DMS114 treated with DMSO at 0.1 percent for 48 hours (cell line): ENCODE results near the gene LRRC41.

Experiments
- DNase-seq: peaks from one replicate; lab custom pipeline; 2025; ENCODE audit not compliant: unreplicated experiment; lab: John Stamatoyannopoulos, UW

Gene LRRC41

DNA sequence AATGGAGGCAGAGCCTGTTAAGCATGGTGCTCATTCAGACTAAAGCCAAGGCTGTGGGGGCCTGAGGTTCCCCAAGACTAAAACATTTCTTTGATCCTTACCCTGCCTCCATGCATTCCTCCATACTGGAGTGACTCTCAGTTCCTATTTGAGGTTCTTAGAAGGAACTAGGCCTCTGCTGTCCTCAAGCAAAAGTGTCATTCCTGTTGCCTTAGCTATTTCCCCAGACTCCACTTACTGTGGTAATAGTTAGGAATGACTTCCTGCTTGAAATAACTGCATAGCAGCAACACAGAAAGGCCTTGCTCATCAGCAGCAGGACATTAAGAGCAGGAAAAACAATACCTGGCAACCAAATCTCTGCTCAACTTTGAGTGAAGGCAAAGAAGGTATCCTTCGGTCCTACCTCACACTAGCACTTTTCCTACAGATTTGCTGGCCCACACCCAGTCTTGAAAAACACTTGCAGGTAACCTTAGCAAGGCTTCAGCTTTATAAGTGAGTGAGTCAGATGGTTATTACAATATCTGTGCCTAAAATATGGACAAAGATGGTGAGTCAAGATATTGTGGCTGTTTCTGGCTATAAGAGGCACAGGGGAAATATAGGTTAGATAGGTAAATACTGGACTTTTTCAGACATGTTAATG, 14.8 kb downstream of the LRRC41 start:
- no peak for DNase-seq

DNA sequence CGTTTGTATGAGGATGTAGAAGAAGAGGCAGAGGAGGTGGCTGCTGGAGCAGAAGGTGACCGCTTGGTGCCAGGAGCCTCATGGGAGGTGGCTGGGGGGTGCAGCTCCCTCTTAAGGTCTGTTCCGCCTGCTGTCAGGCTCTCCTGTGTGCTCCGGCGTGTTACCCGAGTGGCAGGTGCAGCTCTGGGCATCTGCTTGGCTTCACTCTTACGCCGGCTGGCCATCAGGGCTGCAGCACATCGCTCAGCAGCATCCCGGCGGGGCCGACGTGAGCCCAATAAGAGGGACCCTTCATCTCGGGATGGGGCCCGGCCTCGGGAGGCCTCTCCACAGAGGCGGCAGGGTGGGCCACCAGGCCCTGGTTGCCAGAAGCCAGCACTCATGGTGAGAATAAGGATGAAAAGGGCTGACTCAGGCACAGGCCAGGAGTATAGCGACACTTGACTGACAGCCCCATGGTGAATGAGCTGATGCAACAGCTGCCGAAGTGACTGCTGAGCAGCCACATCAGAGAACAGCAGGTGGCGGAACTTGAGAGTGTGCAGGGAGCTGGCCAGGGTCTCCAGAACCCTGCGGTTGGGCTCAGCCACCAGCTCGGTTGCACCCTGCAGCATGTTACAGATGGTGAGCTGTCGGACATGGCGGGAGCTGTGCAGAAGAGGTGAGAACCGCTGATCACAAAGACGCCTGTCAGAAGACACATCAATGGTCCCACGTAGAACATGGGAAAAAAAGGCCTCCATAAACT, 17.5 kb downstream of the LRRC41 start:
- no peak for DNase-seq

DNA sequence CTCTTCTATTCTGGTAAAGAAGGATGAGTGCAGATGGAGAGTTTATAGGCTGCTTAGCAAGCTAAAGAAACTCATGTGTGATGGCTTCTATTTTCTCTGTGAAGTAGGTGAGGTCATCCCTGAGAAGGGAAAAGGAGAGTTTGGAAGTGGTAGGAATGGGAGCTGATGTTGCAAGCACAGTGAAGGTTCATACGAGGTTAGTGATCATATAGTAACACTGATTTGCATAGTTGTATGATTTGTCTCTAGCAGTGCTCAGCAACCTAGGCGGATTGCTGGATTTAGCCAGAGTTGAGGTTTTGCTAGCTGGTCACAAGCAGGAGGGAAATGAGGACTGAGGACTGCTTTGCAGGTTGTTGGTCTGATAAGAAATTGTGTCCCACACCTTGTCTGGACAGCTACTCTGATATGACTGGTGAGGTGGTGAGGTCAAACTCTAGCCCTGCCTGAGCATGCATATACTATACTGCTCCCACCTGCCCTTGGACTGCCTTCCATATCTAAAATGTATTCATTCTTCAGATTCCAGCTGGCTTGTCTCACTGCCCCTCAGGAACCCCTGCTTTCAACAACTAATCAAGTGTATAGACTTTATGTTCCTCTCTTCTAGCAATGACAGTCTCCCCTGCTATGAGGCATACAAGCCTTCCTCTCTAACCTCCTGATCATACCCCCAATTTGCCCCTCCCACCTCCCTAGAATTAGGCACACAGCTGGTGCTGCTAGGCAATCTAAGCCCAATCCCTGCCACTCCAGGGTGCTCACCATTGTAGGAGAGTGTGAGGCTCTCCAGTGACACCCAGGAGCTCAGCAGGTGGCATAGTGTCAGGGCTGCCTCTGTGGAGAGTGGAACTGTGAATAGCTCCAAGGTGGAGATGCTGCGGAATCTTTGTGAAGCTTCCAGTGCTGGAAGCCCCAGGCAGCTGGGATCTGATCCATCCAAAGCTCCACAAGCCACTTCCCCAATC, 18.5 kb downstream of the LRRC41 start:
- no peak for DNase-seq

DNA sequence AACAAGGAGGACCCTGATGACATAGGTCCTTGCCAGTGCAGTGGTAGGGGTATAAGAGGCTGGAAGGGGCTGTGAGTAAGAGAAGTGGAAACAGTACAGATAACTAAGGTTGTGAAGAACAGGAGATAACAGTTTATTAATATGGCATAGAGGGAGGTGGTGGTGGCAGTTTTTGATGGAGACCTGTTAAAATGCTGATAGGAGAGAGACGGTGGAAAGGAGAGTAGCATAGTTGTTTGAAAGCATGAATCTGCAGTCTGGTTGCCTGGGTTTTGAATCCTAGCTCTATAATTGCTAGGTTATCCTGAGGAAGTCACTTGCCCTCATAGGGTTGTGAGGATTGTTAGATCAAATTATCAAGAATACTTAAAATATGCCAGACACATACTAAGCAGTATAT, 19.4 kb downstream of the LRRC41 start:
- no peak for DNase-seq

DNA sequence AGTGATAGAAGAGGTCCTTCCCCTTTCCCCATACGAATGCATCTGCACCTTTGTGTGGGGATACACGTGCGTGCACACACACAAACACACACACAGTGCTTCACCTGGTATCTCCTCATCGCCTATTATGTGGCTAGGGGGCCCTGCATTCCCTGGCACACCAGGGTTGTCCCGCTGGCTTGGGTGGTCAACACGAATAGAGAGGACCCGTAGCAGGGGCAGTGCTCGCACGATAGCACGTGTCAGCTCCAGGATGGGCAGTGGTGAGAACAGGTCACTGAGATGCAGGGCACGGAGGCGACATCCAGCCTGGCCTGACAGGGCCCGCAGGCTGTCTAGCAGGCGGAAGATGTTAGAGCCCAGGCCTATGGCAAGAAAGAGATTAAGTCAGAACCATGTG, 22.4 kb downstream of the LRRC41 start:
- DNase-seq, result no peak

DNA sequence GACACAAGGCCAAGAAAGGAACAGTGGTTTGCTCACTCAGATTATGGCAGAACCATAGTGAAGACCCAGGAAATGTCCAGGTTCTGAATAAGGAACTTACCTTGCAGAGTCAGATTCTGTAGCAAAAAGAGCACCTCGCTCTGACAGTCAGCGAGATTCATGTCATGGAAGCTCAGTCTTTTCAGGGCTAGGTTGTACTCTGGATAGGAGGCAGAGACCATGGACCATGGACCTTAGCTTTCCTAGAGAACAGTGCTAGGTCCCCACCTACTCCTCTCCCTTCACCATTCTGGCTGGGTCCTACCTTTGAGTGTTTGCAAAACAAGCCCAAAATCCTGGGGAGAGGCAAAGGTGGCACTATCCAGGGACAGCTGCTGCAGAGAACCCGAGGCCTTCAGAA, 23.3 kb downstream of the LRRC41 start:
- DNase-seq, result no peak

DNA sequence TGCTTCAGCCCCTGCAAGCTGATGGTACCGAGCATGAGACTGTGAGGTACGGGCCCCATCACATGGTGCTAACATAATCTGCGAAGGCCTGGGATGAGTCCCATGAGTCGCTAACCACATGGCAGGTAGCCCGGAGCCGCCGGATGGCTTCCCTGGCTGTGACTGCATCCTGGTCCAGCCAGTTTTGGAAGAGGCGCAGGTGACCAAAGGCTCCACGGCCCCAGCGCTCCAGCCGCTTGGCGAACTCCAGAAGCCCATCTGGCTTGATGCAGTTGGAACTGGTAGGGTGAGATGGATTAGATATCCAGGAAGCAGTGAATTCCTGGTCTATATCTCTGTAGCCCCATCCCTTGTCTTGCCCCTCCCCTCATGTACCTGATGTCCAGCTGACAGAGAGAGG, 24.6 kb downstream of the LRRC41 start:
- no peak for DNase-seq

DNA sequence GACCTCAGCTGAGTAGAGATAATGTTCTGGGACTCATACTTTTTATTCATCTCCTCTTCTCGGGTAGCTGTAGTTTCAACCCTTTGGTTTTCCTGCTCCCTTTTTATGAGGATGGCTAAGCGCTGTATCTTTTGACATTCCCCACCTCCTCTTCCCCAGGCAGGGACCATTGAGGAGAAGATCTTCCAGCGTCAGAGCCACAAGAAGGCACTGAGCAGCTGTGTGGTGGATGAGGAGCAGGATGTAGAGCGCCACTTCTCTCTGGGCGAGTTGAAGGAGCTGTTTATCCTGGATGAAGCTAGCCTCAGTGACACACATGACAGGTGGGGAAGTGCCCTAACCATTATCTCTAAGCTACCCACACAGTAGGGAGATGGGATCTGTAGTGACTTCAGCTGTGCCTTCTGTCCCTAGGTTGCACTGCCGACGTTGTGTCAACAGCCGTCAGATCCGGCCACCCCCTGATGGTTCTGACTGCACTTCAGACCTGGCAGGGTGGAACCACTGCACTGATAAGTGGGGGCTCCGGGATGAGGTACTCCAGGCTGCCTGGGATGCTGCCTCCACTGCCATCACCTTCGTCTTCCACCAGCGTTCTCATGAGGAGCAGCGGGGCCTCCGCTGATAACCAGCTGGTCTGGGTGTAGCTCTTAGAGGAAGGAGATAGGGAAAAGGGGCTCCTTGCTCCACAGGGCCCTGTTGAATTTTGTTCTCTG, 25.6 kb downstream of the LRRC41 start:
- DNase-seq, result no peak

DNA sequence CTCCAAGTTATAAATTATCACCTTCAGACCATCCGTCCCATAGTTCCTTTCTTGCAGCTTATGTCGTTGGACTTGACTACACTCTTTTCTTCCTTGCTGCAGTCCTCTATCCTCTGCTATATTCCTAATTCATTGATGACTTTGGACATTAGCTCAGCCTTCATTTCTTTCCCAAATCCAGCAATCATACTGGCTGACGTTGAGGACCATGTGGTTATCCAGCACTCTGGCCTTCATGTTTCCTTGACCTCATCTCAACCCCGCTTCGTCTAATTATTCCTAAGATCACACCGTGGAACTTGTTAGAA, 28.4 kb downstream of the LRRC41 start:
- DNase-seq, result no peak

DNA sequence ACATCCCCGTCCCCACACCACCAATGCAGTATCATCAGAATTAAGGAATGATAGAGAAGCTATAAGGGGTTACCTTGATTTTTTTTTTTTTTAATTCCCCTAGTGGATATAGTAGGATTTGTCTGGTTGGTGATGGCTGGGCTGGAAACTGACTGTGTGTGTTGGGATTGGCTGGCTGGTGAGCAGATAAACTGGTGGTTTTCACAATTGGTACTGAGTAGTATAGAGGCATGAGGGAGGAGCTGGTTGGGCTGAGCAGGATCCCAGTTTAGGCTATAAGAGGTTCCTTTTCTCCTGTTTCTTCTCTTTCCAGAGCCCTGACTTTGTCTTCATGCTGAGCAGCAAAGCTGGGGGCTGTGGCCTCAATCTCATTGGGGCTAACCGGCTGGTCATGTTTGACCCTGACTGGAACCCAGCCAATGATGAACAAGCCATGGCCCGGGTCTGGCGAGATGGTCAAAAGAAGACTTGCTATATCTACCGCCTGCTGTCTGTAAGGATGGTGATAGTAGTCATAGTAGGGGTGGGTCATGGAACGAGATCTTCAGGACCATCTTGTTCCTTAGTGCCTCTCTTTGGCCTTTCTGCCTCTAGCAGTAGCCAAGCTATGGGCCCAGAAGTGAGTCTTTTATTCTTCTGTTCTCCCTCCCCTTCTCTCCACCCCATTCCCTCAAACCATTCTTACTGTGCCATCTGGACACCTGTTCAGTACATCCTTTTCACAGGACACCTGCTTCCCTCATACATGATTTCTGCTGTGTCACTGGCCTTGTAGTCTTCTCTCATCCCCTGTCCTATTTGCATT, 29.0 kb downstream of the LRRC41 start:
- DNase-seq, result no peak

DNA sequence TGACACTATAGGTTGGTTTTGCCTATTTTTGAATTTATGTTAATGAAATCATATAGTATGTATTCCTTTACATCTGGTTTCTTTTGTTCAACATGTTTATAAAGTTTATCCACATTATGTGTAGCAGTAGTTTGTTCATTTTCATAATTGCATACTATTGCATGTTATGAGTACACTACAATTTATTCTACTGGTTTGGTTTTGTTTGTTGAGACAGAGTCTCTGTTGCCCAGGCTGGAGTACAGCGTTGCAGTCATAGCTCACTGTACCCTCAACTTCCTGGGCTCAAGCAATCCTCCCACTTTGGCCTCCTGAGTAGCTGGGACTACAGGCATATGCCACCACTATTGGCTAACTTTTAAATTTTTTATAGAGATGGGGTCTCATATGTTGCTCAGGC, 34.8 kb downstream of the LRRC41 start:
- no peak for DNase-seq

DNA sequence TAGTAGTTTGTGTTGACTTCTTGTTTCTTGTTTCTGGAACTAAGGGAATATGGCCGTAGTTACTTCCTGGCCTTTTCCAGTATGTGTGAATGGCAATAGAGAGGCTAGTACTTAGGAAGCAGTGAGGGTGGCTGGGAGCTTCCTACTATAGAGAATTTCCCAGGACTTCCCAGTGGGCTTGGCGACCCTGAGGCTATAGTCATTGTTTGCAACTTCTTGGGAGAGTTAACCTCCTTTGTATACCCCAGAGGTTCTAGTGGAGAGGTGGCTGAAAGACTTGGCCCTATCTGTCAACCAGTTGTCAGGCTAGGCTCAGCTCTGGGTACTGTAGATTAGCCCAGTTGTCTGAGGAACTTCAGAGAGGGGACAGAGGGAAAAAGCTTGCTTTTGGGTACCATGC, 40.3 kb downstream of the LRRC41 start:
- no peak for DNase-seq

DNA sequence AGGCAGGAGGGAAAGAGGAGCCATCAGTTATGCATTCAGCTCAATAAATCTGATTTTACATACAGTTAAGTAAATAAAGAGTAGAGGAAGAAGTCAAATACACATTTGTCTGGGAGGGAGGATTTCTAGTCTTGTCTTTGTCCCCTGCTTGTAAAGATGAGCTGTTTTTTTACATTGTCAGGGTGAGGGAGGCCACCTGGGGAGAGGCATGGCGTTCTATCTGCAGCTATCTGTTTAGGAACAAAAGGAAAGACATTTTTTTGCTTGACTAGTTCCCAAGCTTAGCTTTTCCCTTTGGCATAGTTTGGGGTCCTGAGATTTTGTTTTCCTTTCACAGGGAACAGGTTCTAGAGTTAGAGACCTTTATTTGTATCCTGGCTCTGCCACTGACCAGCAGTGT, 40.9 kb downstream of the LRRC41 start:
- no peak for DNase-seq

DNA sequence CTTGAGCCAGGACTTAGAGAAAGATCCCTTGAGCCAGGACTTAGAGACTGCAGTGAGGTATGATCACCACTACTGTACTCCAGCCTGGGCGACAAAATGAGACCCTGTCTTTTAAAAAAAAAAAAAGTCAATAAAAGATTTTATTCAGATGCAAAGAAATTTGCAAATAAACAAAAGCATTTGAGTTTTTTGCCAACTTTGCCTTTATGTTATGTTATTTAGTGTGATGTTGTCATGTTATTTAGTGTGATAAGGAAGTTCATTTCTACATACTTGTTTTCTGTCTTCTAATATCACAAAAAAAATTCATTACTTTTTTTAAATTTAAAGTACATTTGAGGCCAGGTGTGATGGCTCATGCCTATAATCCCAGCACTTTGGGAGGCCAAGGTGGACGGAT, 46.9 kb downstream of the LRRC41 start:
- DNase-seq, result no peak

DNA sequence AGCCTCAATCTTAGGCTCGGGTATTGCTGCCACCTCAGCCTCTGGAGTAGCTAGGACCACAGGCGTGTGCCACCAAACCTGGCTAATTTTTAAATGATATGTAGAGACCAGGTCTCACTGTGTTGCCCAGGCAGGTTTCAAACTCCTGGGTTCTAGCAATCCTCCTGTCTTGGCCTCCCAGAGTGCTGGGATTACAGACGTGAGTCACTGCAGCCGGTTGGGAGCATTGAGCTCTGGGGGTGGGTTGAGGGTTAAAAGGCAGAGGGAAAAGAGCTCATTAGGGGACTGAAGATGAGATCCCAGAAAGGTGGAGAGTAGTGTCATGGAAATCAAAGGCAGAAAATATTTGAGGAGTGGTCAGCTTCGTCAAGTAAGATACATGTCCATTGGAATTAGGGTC, 48.7 kb downstream of the LRRC41 start:
- DNase-seq, result no peak

DNA sequence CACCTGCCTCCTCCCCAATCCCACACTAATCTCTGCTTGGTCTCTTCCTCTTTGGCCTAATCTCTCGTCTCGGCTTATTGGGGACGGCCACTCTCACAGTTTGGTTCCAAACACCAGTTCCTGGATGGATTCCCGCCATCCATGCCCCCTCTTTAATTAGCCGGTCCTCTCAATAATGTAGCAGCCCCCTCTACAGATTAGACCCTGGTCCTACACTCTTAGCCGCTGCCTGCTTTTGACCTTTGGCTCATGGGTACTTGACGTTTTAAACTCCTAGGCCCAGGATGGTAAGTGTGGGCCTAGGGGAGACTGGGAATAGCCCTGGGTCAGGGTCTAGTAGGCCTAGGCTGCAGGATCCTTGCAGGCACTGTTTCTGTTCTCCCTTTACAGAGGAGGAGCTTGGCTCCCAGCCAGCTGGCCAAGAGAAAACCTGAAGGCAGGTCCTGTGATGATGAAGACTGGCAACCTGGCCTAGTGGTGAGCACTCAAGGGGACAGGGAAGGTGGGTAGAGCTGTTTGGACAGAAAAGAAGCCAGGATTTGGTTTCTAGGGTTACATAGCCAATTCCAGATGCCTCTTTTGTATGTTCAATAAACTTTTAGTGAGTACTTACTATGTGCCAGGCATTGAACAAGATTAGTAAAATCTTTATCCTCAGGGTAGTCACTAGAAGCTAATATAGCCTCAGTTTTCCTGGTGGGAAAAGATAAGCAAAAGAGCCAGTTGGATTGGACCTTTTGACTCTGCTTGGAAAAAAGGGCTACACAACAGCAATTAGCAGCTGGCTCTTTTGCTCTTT, 55.1 kb downstream of the LRRC41 start:
- DNase-seq, result no peak

DNA sequence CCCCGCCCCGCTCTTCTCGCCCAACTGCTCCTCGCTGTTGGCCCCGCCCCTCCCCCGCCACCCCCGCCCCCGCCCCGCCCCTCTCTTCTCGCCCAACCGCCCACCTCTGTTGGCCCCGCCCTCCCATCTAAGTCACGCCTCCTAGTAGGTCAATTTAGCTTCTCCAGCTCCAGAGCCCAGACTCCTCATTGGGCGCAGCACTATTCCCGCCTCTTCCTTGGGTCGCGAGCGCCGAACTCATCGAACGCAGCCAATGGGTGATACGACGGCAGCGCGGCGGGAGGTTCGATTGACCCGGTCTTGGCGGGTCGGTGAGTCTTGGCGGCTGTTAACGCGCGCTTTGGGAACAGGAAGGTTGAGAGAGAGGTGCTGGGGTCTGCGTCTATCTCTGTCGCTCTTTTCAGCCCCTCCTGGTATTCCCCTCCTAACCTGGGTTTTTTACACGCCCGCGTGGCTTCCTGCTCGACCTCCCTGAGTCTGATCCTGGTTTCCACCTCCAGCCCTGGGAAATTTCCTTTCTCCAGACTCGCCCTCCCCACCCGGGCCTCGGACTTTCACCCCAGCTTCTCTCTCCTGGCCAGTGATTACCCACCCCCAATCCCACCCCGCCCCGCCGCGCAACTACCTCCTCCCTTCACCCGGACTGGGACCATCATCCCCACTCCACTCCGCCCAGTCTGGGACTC, 55.8 kb downstream of the LRRC41 start, which contains the start of gene RAD54L:
Gene RAD54L (plus strand): TSS at position 328 of the 686 bp plus-strand sequence. CDS start 643 bp downstream, outside the sequence.
- DNase-seq, result peak; percentile 98

DNA sequence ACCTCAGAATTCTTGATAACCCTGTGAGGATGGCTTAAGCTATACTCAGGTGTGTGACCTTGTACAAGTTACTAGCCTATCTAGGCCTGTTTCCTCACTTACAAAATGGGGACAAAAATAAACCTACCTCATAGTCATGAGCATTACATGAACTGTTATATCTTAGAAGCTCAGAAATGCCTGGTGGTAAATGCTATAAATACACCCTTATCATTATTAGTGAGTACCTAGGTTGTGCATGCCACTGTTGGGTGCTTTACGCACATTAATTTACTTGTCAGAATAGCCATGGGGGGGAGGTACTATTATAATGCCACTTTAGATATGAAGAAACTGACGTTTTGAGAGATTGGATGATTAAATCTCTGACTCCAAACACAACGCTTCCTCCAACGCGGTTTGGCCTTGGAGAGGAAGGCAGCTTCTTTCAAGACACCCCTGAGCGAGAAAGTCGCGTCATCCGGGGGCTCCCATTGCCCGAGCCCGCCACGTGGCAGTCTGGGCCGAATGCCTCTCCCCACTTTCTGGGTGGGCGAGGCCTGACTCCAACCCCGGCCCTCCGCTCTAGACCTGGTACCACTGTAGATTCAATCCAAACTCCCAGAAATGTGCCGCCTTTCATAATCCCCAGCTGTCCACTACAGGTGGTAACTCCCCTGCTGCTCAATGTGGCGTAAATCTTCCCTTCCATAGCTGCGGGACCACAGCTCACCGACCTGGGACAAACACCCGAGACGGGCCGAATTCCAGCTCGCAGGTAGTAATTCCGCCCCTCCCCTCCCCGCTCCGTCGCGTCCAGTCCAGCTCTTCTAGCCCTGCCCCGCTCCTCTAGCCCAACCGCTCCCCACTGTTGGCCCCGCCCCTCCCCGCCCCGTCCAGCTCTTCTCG, 56.6 kb downstream of the LRRC41 start:
- DNase-seq, result peak; percentile 56
